ENCODE data around the gene LMF1.

Gene LMF1

GRCh38 chr16:856101-856500 lies 114.7 kb downstream of the LMF1 start:
- DNase-seq, result no peak

- no peak for DNase-seq
Measured at GRCh38 chr16:855471-855870, 115.3 kb downstream of the LMF1 start.

- DNase-seq, result no peak
Measured at GRCh38 chr16:854808-855410, 115.9 kb downstream of the LMF1 start.

GRCh38 chr16:853981-854807 lies 116.6 kb downstream of the LMF1 start:
- no peak for DNase-seq

- no peak for DNase-seq
Measured at GRCh38 chr16:853306-853705, 117.5 kb downstream of the LMF1 start.

- no peak for DNase-seq
Measured at GRCh38 chr16:852451-853185, 118.2 kb downstream of the LMF1 start.

GRCh38 chr16:851871-852270 lies 118.9 kb downstream of the LMF1 start:
- no peak for DNase-seq

- DNase-seq, result no peak
Measured at GRCh38 chr16:851209-851810, 119.5 kb downstream of the LMF1 start.

- no peak for DNase-seq
Measured at GRCh38 chr16:850668-851067, 120.1 kb downstream of the LMF1 start.

- no peak for DNase-seq
Measured at GRCh38 chr16:848510-849253, 122.1 kb downstream of the LMF1 start.

GRCh38 chr16:847681-848445 lies 122.9 kb downstream of the LMF1 start:
- no peak for DNase-seq

- DNase-seq, result no peak
Measured at GRCh38 chr16:847151-847550, 123.6 kb downstream of the LMF1 start.

- DNase-seq, result no peak
Measured at GRCh38 chr16:845351-845745, 125.4 kb downstream of the LMF1 start.

GRCh38 chr16:844638-845350 lies 126.0 kb downstream of the LMF1 start:
- DNase-seq, result no peak

GRCh38 chr16:843771-844170 lies 127.0 kb downstream of the LMF1 start:
- DNase-seq, result no peak

- no peak for DNase-seq
Measured at GRCh38 chr16:842711-843560, 127.8 kb downstream of the LMF1 start.

- no peak for DNase-seq
Measured at GRCh38 chr16:842061-842476, 128.7 kb downstream of the LMF1 start.

GRCh38 chr16:841455-842060 lies 129.2 kb downstream of the LMF1 start:
- DNase-seq, result no peak

GRCh38 chr16:840561-841454 lies 130.0 kb downstream of the LMF1 start:
- DNase-seq, result no peak

All from CD4-positive, alpha-beta T cell treated with Interleukin-1 beta for 1 hour (primary cell).